Pancreas (tissue), 10 donors: Measurements from ENCODE around the gene AHRR. TPM values are rescaled to one million over a fixed set of nuclear protein-coding genes. Genes with fewer than 3 reads are reported as not detected.

Experiments
- ATAC-seq, 4 donors: fragments of 200-7000 bp; cut with Tn5 transposase; one replicate each; pipeline versions ENCODE4 v1.8.0 to v1.9.1; 2020; ENCODE audit warnings: mild to moderate bottlenecking in 4 of 4, moderate library complexity in 4 of 4
- DNase-seq, 6 donors: peaks; one replicate each; pipeline ENCODE4 v3.0.0-alpha.2; 2020
- FAIRE-seq: peaks from 2 replicates; lab custom pipeline; 2012; peaks lifted over from hg19 to GRCh38; lab: Jason Lieb, UNC
- H3K27ac ChIP-seq, 4 donors: fragments of 200-600 bp; sonication (generic); 1 replicate in 3 of 4; 2 replicates in 1 of 4; pipeline versions ENCODE4 v1.5.0 to v1.8.0; 2020
- H3K27me3 ChIP-seq, 4 donors: fragments of 200-600 bp; one replicate each; pipeline ENCODE4 v1.8.0; 2021
- H3K36me3 ChIP-seq, 3 donors: fragments of 200-600 bp; sonication (generic) in 1 of 3; one replicate each; pipeline versions ENCODE4 v1.5.0 to v1.8.0; 2020 to 2021
- H3K4me1 ChIP-seq, 3 donors: fragments of 200-600 bp; one replicate each; pipeline ENCODE4 v1.8.0; 2021
- H3K4me3 ChIP-seq, 4 donors: fragments of 200-600 bp; sonication (generic) in 2 of 4; one replicate each; pipeline versions ENCODE4 v1.5.0 to v1.8.0; 2020 to 2021
- H3K9me3 ChIP-seq, 4 donors: fragments of 200-600 bp; one replicate each; pipeline ENCODE4 v1.8.0; 2021
- WGBS, 2 donors: extraction: QIAGEN DNeasy Blood & Tissue Kit; methylation state at CpG; one replicate each; pipeline ENCODE4 v1.1.7; 2013; 5-methylcytosine and 5-hydroxymethylcytosine counted together
- intact Hi-C, 3 donors: fragments of 100-400 bp; cut with DNase I; formaldehyde crosslinking; loops; one replicate each; pipeline versions ENCODE4 v1.11.1 to v1.14.2; 2022
- polyA plus RNA-seq, 2 donors: library from polyadenylated mRNA; stranded (reverse); fragments of 200-250 nt; gene quantifications; one replicate each; pipeline ENCODE4 v1.2.3, GENCODE V29; 2013
- total RNA-seq, 6 donors: library from RNA; stranded (reverse); fragmentation: NEBNext Ultra II Directional in 4 of 6; extraction: Animal tissue kit (Norgen Biotek cat#: 25700) in 4 of 6; gene quantifications; one replicate each; pipeline versions ENCODE4 v1.2.1 to v1.2.4, GENCODE V29; 2021 to 2023
- TF ChIP-seq, protein P1 (sequence below), 4 donors: fragments of 200-600 bp; sonication (generic) in 3 of 4; IDR thresholded peaks; one replicate each; pipeline versions ENCODE4 v1.5.0 to v1.8.0; 2021; ENCODE audit warnings: antibody characterized with exemption in 4 of 4
- donor health status: healthy with polysubstance abuse.
- donor health status: DM: no; HTN: no; CAD: no; lungs with moderate emphysema.
- donor health status: DM: no; HTN: no; CAD: no.
- donor health status: control.
- donor health status: control.
- donor health status: Bipolar disorder and iron deficiency.
- donor health status: DM: yes; HTN: yes; CAD: no.
- donor health status: DM: no; HTN: no; CAD: no.
- donor health status: DM: no; HTN: no; CAD: no.
- donor health status: DM: yes; HTN: yes; CAD: no.

The AHRR gene
- total and polyA plus RNA-seq, 8 donors, result 0.34 to 1.7 (median 0.69) TPM

- ATAC-seq, result peak in 3 of 4 donors; percentile 20 to 55 (median 41)
- 75 to 81% methylated on average over 12 of the region's 12 CpGs for WGBS, 2 donors
- no peaks in the 10 kb centered on the region for H3K36me3 ChIP-seq
- H3K4me3 ChIP-seq, result no peak overlapping the region
- no peak for FAIRE-seq
- TF ChIP-seq, protein P1, sequence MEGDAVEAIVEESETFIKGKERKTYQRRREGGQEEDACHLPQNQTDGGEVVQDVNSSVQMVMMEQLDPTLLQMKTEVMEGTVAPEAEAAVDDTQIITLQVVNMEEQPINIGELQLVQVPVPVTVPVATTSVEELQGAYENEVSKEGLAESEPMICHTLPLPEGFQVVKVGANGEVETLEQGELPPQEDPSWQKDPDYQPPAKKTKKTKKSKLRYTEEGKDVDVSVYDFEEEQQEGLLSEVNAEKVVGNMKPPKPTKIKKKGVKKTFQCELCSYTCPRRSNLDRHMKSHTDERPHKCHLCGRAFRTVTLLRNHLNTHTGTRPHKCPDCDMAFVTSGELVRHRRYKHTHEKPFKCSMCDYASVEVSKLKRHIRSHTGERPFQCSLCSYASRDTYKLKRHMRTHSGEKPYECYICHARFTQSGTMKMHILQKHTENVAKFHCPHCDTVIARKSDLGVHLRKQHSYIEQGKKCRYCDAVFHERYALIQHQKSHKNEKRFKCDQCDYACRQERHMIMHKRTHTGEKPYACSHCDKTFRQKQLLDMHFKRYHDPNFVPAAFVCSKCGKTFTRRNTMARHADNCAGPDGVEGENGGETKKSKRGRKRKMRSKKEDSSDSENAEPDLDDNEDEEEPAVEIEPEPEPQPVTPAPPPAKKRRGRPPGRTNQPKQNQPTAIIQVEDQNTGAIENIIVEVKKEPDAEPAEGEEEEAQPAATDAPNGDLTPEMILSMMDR (IDR thresholded peaks at IDR 0.05), result no peak
- H3K27me3 ChIP-seq, result no peaks in the 10 kb centered on the region
- no peaks in the 10 kb centered on the region for H3K4me1 ChIP-seq
- no peak for DNase-seq
- intact Hi-C loops, result no loop called here
- H3K27ac ChIP-seq, result no peak overlapping the region
- no peaks in the 10 kb centered on the region for H3K9me3 ChIP-seq
These were observed 16.1 kb downstream of the AHRR start for GRCh38 chr5:337563-338130.

DNA sequence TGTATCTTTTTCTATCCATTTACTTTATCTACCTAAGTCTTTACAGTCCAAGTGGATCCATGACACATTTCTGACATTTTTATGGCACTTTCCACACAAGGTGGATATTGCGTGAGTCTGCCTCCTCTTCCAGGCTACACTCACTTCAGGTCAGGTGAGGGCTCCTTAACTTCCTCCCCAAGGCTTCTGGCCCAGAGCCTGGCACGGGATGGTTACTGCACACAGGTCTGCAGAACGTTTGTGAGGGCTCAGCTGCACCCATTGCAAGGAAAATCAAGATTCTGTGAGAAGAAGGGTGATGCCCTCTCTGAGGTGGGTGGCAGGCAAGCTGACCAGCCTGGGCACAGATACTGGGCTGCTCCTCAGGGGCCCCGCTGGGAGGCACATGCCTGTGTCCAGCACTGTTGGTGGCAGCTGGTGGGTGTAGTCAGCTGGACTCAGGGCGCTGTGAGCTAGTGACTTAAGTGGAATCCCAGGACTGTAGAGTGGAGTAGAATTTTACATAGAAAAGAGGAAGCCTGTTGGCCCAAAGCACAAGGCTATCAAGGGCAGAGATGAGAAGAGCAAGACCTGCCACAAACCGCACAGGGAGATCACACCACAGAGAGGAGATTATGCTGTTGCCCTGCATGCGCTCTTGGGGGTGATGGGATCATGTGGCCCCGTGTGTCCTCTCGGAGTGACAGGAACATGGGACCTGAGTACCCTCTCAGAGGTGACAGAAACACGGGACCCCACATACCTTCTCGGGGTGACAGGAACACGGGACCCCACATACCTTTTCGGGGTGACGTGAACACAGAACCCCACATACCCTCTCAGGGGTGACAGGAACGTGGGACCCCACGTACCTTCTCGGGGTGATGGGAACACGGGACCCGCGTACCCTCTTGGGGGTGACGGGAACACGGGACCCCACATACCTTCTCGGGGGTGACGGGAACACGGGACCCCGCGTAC lies 21.3 kb downstream of the AHRR start:
- DNase-seq, result no peak
- Histone ChIP-seq H3K27ac (no peak overlapping the region), H3K4me3 (no peak overlapping the region), H3K4me1 (no peaks in the 10 kb centered on the region), H3K36me3 (no peaks in the 10 kb centered on the region), H3K9me3 (no peaks in the 10 kb centered on the region), H3K27me3 (no peaks in the 10 kb centered on the region)
- no peak for ATAC-seq
- TF ChIP-seq, protein P1 (IDR thresholded peaks at IDR 0.05), result no peak
- whole genome bisulfite sequencing, 2 donors, result 91 to 92% methylated on average over 27 of the region's 27 CpGs
- FAIRE-seq, result no peak
- intact Hi-C loops, result no loop called here

DNA sequence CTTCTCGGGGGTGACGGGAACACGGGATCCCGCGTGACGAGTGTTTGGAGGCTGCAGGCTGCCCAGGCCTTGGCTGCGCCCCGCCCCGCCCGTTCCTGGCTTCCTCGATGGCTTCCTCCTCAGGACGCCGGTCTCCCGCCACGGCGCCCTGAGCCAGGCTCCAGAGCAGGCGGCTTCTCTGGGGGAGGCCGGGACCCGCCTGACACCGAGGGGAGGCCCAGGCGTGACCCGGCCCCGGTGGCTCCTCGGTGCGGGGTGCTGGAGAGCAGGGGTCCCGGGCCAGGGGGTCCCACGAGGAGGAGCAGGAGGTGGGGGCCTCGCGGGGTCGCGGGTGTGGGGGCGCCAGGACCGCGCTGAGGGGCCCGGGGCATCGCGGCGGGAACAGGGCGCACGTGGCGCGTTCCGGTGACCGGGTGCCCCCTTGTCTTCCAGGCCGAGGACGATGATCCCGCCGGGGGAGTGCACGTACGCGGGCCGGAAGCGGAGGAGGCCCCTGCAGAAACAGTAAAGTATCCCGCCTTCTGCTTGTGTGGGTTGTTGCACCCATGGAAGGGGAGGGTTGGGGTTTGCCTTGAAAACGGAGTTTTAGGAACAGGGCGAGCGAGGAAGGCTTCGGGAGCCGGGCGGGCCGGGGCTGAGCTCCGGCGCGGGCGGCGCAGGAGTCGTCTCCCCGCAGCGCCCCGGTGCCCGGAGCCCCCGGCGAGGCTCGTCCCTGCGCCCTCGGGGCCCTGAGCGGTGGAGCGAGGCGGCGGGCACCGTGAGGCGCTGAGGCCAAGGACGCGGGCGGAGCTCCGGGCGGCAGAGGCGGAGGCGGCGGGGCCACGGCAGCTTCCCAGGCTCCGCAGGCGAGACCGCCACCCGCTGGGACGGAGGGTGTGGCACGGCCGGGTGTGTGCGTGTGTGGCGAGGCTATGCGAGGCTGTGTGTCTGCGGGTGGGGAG lies 22.2 kb downstream of the AHRR start:
- Histone ChIP-seq H3K27me3 (no peaks in the 10 kb centered on the region), H3K4me1 (no peaks in the 10 kb centered on the region), H3K4me3 (peak overlapping the region; percentile 12 to 48 (median 29)), H3K27ac (no peak overlapping the region), H3K9me3 (no peaks in the 10 kb centered on the region), H3K36me3 (no peaks in the 10 kb centered on the region)
- TF ChIP-seq, protein P1 (IDR thresholded peaks at IDR 0.05), result no peak
- peak in 5 of 6 donors; percentile 46 to 82 (median 63) for DNase-seq
- intact Hi-C loops, result no loop called here
- ATAC-seq, result peak; percentile 89 to 94 (median 93)
- 23 to 33% methylated on average over 69 to 102 of the region's 102 CpGs for WGBS, 2 donors
- FAIRE-seq, result no peak

- 82 to 93% methylated on average over 8 of the region's 8 CpGs for WGBS, 2 donors
- no peak for DNase-seq
These were observed 23.2 kb downstream of the AHRR start for GRCh38 chr5:344668-345067.

More at GRCh38 chr5:344668-345067, 23.2 kb downstream of the AHRR start:
- TF ChIP-seq, protein P1 (IDR thresholded peaks at IDR 0.05), result no peak
- ATAC-seq (no peak), FAIRE-seq (no peak)
- Histone ChIP-seq H3K4me3 (no peak overlapping the region), H3K4me1 (no peaks in the 10 kb centered on the region), H3K36me3 (no peaks in the 10 kb centered on the region), H3K27me3 (no peaks in the 10 kb centered on the region), H3K27ac (no peak overlapping the region), H3K9me3 (no peaks in the 10 kb centered on the region)
- intact Hi-C loops, result no loop called here
